ENCODE results near the gene NOS1AP.

- TF ChIP-seq CTCF (IDR thresholded peaks at IDR 0.05) (no peak), POLR2A (IDR thresholded peaks at IDR 0.05) (no peak)
Observed at GRCh38 chr1:162068301-162068700, 1.2 kb upstream of the NOS1AP start.

Measured in lower leg skin (tissue), 3 donors.